Measurements from ENCODE around the gene DLX6. TPM values are rescaled to one million over a fixed set of nuclear protein-coding genes. Genes with fewer than 3 reads are reported as not detected.

Gene DLX6
- total RNA-seq, 1 experiment from 2014 or later: 3.4 TPM

- Histone ChIP-seq H3K9me3 (replicated peaks) (no peaks in the 10 kb centered on the region), H3K27me3 (no peaks in the 10 kb centered on the region), H3K36me3 (no peaks in the 10 kb centered on the region), H3K4me3 (no peak overlapping the region), H3K4me1 (no peaks in the 10 kb centered on the region), H3K27ac (no peak overlapping the region)
- no peak for DNase-seq
These were observed 7.9 kb downstream of the DLX6 start for GRCh38 chr7:97013134-97013844.

GRCh38 chr7:97013845-97014134, 8.4 kb downstream of the DLX6 start:
- no peaks in the 10 kb centered on the region for H3K4me1 ChIP-seq
- no peaks in the 10 kb centered on the region for H3K27me3 ChIP-seq
- no peak for DNase-seq
- no peak overlapping the region for H3K4me3 ChIP-seq
- no peak overlapping the region for H3K27ac ChIP-seq
- H3K9me3 ChIP-seq (replicated peaks): no peaks in the 10 kb centered on the region
- no peaks in the 10 kb centered on the region for H3K36me3 ChIP-seq

- no peaks in the 10 kb centered on the region for H3K27me3 ChIP-seq
- DNase-seq: no peak
- H3K9me3 ChIP-seq (replicated peaks): no peaks in the 10 kb centered on the region
- H3K36me3 ChIP-seq: no peaks in the 10 kb centered on the region
- H3K27ac ChIP-seq: no peak overlapping the region
- H3K4me1 ChIP-seq: no peaks in the 10 kb centered on the region
- no peak overlapping the region for H3K4me3 ChIP-seq
These were observed 8.9 kb downstream of the DLX6 start for GRCh38 chr7:97014145-97014750.

- H3K27ac ChIP-seq: no peak overlapping the region
- H3K4me1 ChIP-seq: no peaks in the 10 kb centered on the region
These were observed 9.9 kb downstream of the DLX6 start for GRCh38 chr7:97015279-97015678.

GRCh38 chr7:97015756-97016380, 10.5 kb downstream of the DLX6 start:
- Histone ChIP-seq H3K4me3 (no peak overlapping the region), H3K27ac (no peak overlapping the region), H3K9me3 (replicated peaks) (no peaks in the 10 kb centered on the region), H3K4me1 (no peaks in the 10 kb centered on the region), H3K27me3 (no peaks in the 10 kb centered on the region), H3K36me3 (no peaks in the 10 kb centered on the region)
- DNase-seq: no peak

More at GRCh38 chr7:97015279-97015678, 9.9 kb downstream of the DLX6 start:
- Histone ChIP-seq H3K4me3 (no peak overlapping the region), H3K9me3 (replicated peaks) (no peaks in the 10 kb centered on the region), H3K36me3 (no peaks in the 10 kb centered on the region), H3K27me3 (no peaks in the 10 kb centered on the region)
- no peak for DNase-seq

GRCh38 chr7:97016381-97017191, 11.2 kb downstream of the DLX6 start:
- no peak overlapping the region for H3K4me3 ChIP-seq
- DNase-seq: no peak
- H3K36me3 ChIP-seq: no peaks in the 10 kb centered on the region
- H3K27me3 ChIP-seq: no peaks in the 10 kb centered on the region
- H3K27ac ChIP-seq: no peak overlapping the region
- no peaks in the 10 kb centered on the region for H3K4me1 ChIP-seq
- H3K9me3 ChIP-seq (replicated peaks): no peaks in the 10 kb centered on the region

GRCh38 chr7:97017192-97018125, 12.1 kb downstream of the DLX6 start:
- Histone ChIP-seq H3K27ac (no peak overlapping the region), H3K27me3 (no peaks in the 10 kb centered on the region), H3K36me3 (no peaks in the 10 kb centered on the region), H3K9me3 (replicated peaks) (no peaks in the 10 kb centered on the region), H3K4me3 (no peak overlapping the region), H3K4me1 (no peaks in the 10 kb centered on the region)
- DNase-seq: no peak

- Histone ChIP-seq H3K27ac (no peak overlapping the region), H3K36me3 (no peaks in the 10 kb centered on the region), H3K27me3 (no peaks in the 10 kb centered on the region), H3K4me1 (no peaks in the 10 kb centered on the region), H3K4me3 (no peak overlapping the region), H3K9me3 (replicated peaks) (no peaks in the 10 kb centered on the region)
- no peak for DNase-seq
These were observed 12.8 kb downstream of the DLX6 start for GRCh38 chr7:97018126-97018601.

GRCh38 chr7:97018791-97019531, 13.6 kb downstream of the DLX6 start:
- DNase-seq: no peak
- Histone ChIP-seq H3K9me3 (replicated peaks) (no peaks in the 10 kb centered on the region), H3K4me1 (no peaks in the 10 kb centered on the region), H3K27me3 (no peaks in the 10 kb centered on the region), H3K27ac (no peak overlapping the region), H3K4me3 (no peak overlapping the region), H3K36me3 (no peaks in the 10 kb centered on the region)

GRCh38 chr7:97019710-97020225, 14.4 kb downstream of the DLX6 start:
- H3K36me3 ChIP-seq: no peaks in the 10 kb centered on the region
- no peaks in the 10 kb centered on the region for H3K4me1 ChIP-seq
- DNase-seq: no peak
- H3K9me3 ChIP-seq (replicated peaks): no peaks in the 10 kb centered on the region
- H3K27ac ChIP-seq: no peak overlapping the region
- no peak overlapping the region for H3K4me3 ChIP-seq
- H3K27me3 ChIP-seq: no peaks in the 10 kb centered on the region

- Histone ChIP-seq H3K4me3 (no peak overlapping the region), H3K4me1 (no peaks in the 10 kb centered on the region), H3K36me3 (no peaks in the 10 kb centered on the region), H3K27ac (no peak overlapping the region), H3K9me3 (replicated peaks) (no peaks in the 10 kb centered on the region), H3K27me3 (no peaks in the 10 kb centered on the region)
- DNase-seq: no peak
These were observed 15.2 kb downstream of the DLX6 start for GRCh38 chr7:97020601-97020995.

GRCh38 chr7:97020996-97021746, 15.8 kb downstream of the DLX6 start:
- no peaks in the 10 kb centered on the region for H3K9me3 ChIP-seq (replicated peaks)
- H3K27me3 ChIP-seq: no peaks in the 10 kb centered on the region
- no peak overlapping the region for H3K27ac ChIP-seq
- H3K4me3 ChIP-seq: no peak overlapping the region
- DNase-seq: no peak
- no peaks in the 10 kb centered on the region for H3K4me1 ChIP-seq
- no peaks in the 10 kb centered on the region for H3K36me3 ChIP-seq

Data from SJCRH30 (cell line).